Peyer's patch (tissue), 4 donors: Measurements from ENCODE around the gene ITGA5.

Source experiments
- CTCF ChIP-seq, 6 experiments: fragments of 450-650 bp in 4 of 6; fragments of 200-600 bp in 2 of 6; sonication (generic) in 1 of 6; IDR thresholded peaks; one replicate each; pipeline ENCODE4 v1.5.1; 2017 to 2019; ENCODE audit warnings: antibody characterized with exemption in 6 of 6, mild to moderate bottlenecking in 3 of 6, moderate library complexity in 1 of 6
- POLR2A ChIP-seq, 2 donors: fragments of 450-650 bp; IDR thresholded peaks; one replicate each; pipeline ENCODE4 v1.5.1; 2017; ENCODE audit warnings: antibody characterized with exemption in 2 of 2, mild to moderate bottlenecking in 2 of 2, moderate library complexity in 2 of 2

- TF ChIP-seq POLR2A (IDR thresholded peaks at IDR 0.05) (no peak), CTCF (IDR thresholded peaks at IDR 0.05) (no peak)
Measured at GRCh38 chr12:54375259-54375579, 43.8 kb downstream of the ITGA5 start.
